GM12878 (cell line): Measurements from ENCODE around the gene SELENBP1. TPM values are rescaled to one million over a fixed set of nuclear protein-coding genes. Genes with fewer than 3 reads are reported as not detected.

Source experiments
- ATAC-seq: fragments of 200-7000 bp; cut with Tn5 transposase; 3 replicates; pipeline ENCODE4 v1.9.1; 2020; ENCODE audit warnings: mild to moderate bottlenecking, moderate library complexity
- BruUV-seq: library from RNA; stranded (reverse); fragments of 400-500 nt; replicated peaks from 2 replicates; lab custom pipeline; 2021; lab: Mats Ljungman, UMichigan
- CTCF ChIA-PET: fragments of 300-600 bp; sonication (Branson Sonifier 250); formaldehyde crosslinking; extraction: SDS; loops from one replicate; lab custom pipeline; 2021; ENCODE audit warnings: inconsistent platforms; lab: Yijun Ruan, JAX
- POLR2A ChIA-PET: fragments of 350-600 bp; formaldehyde crosslinking; extraction: SDS; loops from one replicate; lab custom pipeline; 2021; ENCODE audit warnings: inconsistent platforms; lab: Charles Lee
- RAD21 ChIA-PET: fragments of 300-600 bp; sonication (Branson Sonifier 250); formaldehyde crosslinking; loops from one replicate; lab custom pipeline; 2023; ENCODE audit warnings: antibody characterized with exemption; ENCODE audit not compliant: unreplicated experiment; lab: Charles Lee
- SMC1A ChIA-PET: fragments of 300-600 bp; sonication (Branson Sonifier 250); formaldehyde crosslinking; loops from one replicate; lab custom pipeline; 2023; ENCODE audit not compliant: unreplicated experiment, uncharacterized antibody; lab: Charles Lee
- DNase-seq: peaks from one replicate; pipeline ENCODE4 v3.0.0-alpha.2; 2011; ENCODE audit warnings: low read depth, low spot score
- FAIRE-seq: peaks from 3 replicates; lab custom pipeline; 2011; peaks lifted over from hg19 to GRCh38; lab: Jason Lieb, UNC
- H2AFZ ChIP-seq: 2 replicates; pipeline ENCODE4 v1.6.0; 2011; ENCODE audit warnings: low read depth, low read length, control low read depth; ENCODE audit not compliant: control insufficient read depth
- H3K27ac ChIP-seq: 2 replicates; pipeline ENCODE4 v1.5.1; 2011; ENCODE audit warnings: control low read depth; ENCODE audit not compliant: control insufficient read depth, insufficient read depth
- H3K27me3 ChIP-seq, 2 experiments: replicated peaks in 1 of 2; 2 replicates each; pipeline versions ENCODE4 v1.6.0 to v1.6.1; 2011; ENCODE audit warnings: low read length in 1 of 2; ENCODE audit not compliant: control insufficient read depth in 2 of 2, insufficient read depth in 2 of 2
- H3K36me3 ChIP-seq, 2 experiments: 2 replicates each; pipeline ENCODE4 v1.5.1; 2011; ENCODE audit warnings: low read length in 1 of 2; ENCODE audit not compliant: control insufficient read depth in 2 of 2, insufficient read depth in 2 of 2
- H3K4me1 ChIP-seq: 2 replicates; pipeline ENCODE4 v1.6.1; 2011; ENCODE audit warnings: mild to moderate bottlenecking, low read length, moderate library complexity, mixed read lengths; ENCODE audit not compliant: control insufficient read depth, insufficient read depth
- H3K4me2 ChIP-seq: 2 replicates; pipeline ENCODE4 v1.6.0; 2011; ENCODE audit warnings: control low read depth; ENCODE audit not compliant: control insufficient read depth, insufficient read depth
- H3K4me3 ChIP-seq: fragments of 200-600 bp; sonication (generic); 2 replicates; pipeline ENCODE4 v1.5.1; 2016
- H3K79me2 ChIP-seq: 2 replicates; pipeline ENCODE4 v1.6.0; 2011; ENCODE audit warnings: low read length; ENCODE audit not compliant: control insufficient read depth, insufficient read depth
- H3K9ac ChIP-seq: 2 replicates; pipeline ENCODE4 v1.8.0; 2011; ENCODE audit warnings: low read length, control low read depth, mixed read lengths; ENCODE audit not compliant: control insufficient read depth, insufficient read depth
- H3K9me3 ChIP-seq: replicated peaks from 3 replicates; pipeline ENCODE4 v1.5.1; 2011; ENCODE audit warnings: mild to moderate bottlenecking, low read length; ENCODE audit not compliant: control insufficient read depth, insufficient read depth
- H4K20me1 ChIP-seq: 2 replicates; pipeline ENCODE4 v1.6.0; 2011; ENCODE audit not compliant: control insufficient read depth, insufficient read depth
- ESRRA ChIP-seq: IDR thresholded peaks from 2 replicates; pipeline ENCODE4 v1.6.1; 2012; ENCODE audit warnings: mild to moderate bottlenecking, low read length, improper control_type of control experiment
- JUND ChIP-seq: IDR thresholded peaks from 2 replicates; pipeline ENCODE4 v1.6.1; 2012; ENCODE audit warnings: low read depth, mild to moderate bottlenecking, low read length, improper control_type of control experiment, moderate library complexity
- MEF2B ChIP-seq: fragments of 450-650 bp; IDR thresholded peaks from 2 replicates; pipeline ENCODE4 v1.6.1; 2018; ENCODE audit warnings: mild to moderate bottlenecking, moderate library complexity; ENCODE audit not compliant: partially characterized antibody, poor library complexity, severe bottlenecking
- NR2C1 ChIP-seq: fragments of 450-650 bp; IDR thresholded peaks from 2 replicates; pipeline ENCODE4 v1.6.1; 2017; ENCODE audit warnings: antibody characterized with exemption, mild to moderate bottlenecking, moderate library complexity
- PML ChIP-seq: IDR thresholded peaks from 2 replicates; pipeline ENCODE4 v1.6.1; 2012; ENCODE audit warnings: low read length, inconsistent platforms
- WGBS: methylation state at CpG from one replicate; pipeline ENCODE4 v1.1.6; 2016; ENCODE audit warnings: low lambda C conversion rate; ENCODE audit not compliant: insufficient replicate concordance, insufficient coverage; ENCODE audit errors: missing lambda C conversion rate; 5-methylcytosine and 5-hydroxymethylcytosine counted together
- in situ Hi-C: fragments of 300-500 bp; cut with MboI; formaldehyde crosslinking; loops from 9 replicates; pipeline ENCODE4 v1.14.3; 2018; ENCODE audit warnings: mixed read lengths
- intact Hi-C: fragments of 100-400 bp; cut with micrococcal nuclease; formaldehyde crosslinking; loops from one replicate; pipeline ENCODE4 v1.14.2; 2022; ENCODE audit not compliant: unreplicated experiment
- polyA plus RNA-seq, 11 experiments: library from polyadenylated mRNA; depleted of rRNA in 4 of 11; unstranded in 6 of 11; stranded (reverse) in 5 of 11; fragments of >200 nt; fragmentation: Nextera tagmentation in 4 of 11; fragmentation: Illumina TruSeq in 1 of 11; extraction: Ambion mirVana in 4 of 11; extraction: Trizol in 1 of 11; gene quantifications; 1 replicate in 1 of 11; 2 replicates in 10 of 11; pipeline versions ENCODE4 v1.2.1 to v1.2.3, GENCODE V29; 2011 to 2016; ENCODE audit warnings: inconsistent platforms in 2 of 11, missing spikeins in 2 of 11, low read depth in 1 of 11
- total RNA-seq, 4 experiments: library from RNA; depleted of rRNA in 3 of 4; stranded (reverse); fragments of >200 nt in 3 of 4; fragmentation: Illumina TruSeq in 1 of 4; extraction: Trizol in 1 of 4; gene quantifications; 2 replicates each; pipeline versions ENCODE4 v1.2.1 to v1.2.3, GENCODE V29; 2013 to 2021
- TF ChIP-seq, protein P1 (sequence below): fragments of 450-650 bp; IDR thresholded peaks from 2 replicates; pipeline ENCODE4 v1.6.1; 2016; ENCODE audit warnings: mild to moderate bottlenecking

SELENBP1 gene
- total and polyA plus RNA-seq, 10 of the 15 experiments (the other 5 are each of a cell fraction or from before 2014, with no cell fraction given) = 0.41 TPM; not detected in 9

DNA sequence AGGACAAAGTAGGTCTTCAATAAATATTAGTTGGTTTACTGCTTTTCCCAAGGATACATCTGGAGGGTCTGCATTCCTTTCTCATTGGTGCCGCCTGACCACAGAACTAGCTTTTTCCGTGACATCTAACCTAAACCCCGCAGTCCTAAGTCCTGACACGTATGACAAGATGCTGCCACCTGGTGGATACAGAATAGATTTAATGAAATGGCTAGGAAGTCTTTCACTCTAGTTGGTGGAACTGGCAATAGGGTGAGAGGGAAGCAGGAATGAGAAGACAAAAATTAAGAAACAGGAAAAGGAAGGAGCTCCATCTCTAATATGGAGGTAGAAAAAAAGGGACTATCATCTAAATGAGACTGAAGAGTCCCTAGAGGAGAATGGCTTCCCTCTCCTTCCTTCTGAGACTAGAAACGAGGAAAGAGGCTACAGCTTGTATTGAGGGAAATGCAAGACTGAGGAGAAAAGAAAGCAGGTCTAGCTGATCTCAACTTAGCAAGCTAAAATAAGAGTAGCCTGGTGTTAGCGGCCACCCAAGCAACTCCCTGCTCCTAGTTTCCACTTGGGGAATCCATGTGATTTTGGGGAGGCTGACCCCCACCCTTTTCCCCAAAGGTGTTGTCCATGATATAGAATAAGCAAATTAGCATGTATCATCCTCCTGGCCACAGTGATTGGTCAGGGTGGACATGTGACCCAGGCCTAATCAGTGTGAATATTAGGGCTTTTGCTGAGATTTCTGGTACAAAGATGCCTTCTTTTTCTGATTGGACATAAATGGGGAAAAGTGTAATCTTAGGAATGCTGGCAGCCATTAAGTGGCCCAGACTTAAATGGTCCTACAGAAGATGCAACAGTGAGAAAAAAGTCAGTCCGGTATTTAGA lies 31.4 kb downstream of the SELENBP1 start (continued):
- no peak for TF ChIP-seq JUND
- TF ChIP-seq NR2C1 = no peak
- TF ChIP-seq, protein P1, sequence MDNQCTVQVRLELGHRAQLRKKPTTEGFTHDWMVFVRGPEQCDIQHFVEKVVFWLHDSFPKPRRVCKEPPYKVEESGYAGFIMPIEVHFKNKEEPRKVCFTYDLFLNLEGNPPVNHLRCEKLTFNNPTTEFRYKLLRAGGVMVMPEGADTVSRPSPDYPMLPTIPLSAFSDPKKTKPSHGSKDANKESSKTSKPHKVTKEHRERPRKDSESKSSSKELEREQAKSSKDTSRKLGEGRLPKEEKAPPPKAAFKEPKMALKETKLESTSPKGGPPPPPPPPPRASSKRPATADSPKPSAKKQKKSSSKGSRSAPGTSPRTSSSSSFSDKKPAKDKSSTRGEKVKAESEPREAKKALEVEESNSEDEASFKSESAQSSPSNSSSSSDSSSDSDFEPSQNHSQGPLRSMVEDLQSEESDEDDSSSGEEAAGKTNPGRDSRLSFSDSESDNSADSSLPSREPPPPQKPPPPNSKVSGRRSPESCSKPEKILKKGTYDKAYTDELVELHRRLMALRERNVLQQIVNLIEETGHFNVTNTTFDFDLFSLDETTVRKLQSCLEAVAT = no peak
- TF ChIP-seq ESRRA = no peak

DNA sequence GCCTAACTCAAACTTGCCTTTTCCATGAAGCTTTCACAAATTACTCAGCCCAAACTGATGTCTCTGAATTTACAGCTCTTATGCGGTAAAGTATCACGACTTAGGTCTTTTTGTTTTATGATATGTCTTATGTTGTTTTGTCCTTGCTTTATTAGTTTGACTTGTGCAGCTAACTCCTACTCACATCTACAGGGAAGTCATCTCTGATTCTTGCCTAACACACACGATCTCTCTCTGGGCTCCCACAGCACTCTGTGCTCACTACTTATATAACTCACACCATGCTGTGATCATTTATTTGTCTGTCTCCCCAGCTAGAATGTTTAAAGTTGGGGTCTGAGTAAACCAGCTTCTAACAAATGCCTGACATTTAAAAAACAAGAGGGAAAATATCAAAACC lies 35.9 kb downstream of the SELENBP1 start:
- no peak for TF ChIP-seq MEF2B
- TF ChIP-seq PML = 0 out of 2 replicates have a peak, but pooled peaks have one; percentile 22
- Histone ChIP-seq H3K27me3 (no peaks in the 10 kb centered on the region), H3K79me2 (no peaks in the 10 kb centered on the region), H3K9ac (no peak overlapping the region), H3K4me1 (no peaks in the 10 kb centered on the region), H3K4me2 (no peak overlapping the region), H3K9me3 (no peaks in the 10 kb centered on the region), H4K20me1 (no peaks in the 10 kb centered on the region), H3K36me3 (no peaks in the 10 kb centered on the region), H3K27ac (no peak overlapping the region), H2AFZ (no peak overlapping the region), H3K4me3 (no peak overlapping the region)
- 99% methylated on average over 3 of the region's 3 CpGs for WGBS
- ChIA-PET POLR2A (interaction anchor here (0.6 to 10.9 kb wide), 2 partner anchors 11 to 15 kb away, joined by 4 to 110 read pairs; partner anchors contain the start of gene PI4KB), RAD21 (interaction anchor here (0.9 kb wide), 1 partner anchor 85 kb away, joined by 4 read pairs; no protein-coding TSS in a partner anchor), SMC1A (interaction anchor here (0.8 kb wide), 1 partner anchor 10 kb away, joined by 3 read pairs; the partner anchor contains the start of gene PI4KB), CTCF (interaction anchor here (1.3 to 1.4 kb wide), 2 partner anchors 36 to 55 kb away, joined by 3 to 5 read pairs; partner anchors contain the start of gene ZNF687)
- ATAC-seq (no peak), DNase-seq (no peak), FAIRE-seq (no peak)
- BruUV-seq = no TSS peak
- intact Hi-C loops = no loop called here
- in situ Hi-C loops = no loop called here
